Skeletal muscle cell (primary cell): ENCODE data around the gene KIAA1217.
A peak's percentile ranks its signal among the peaks of the same experiment; 100 is the strongest.

Experiments
- DNase-seq: peaks from one replicate; pipeline ENCODE4 v3.0.0-alpha.2; 2010; ENCODE audit warnings: low read depth
- H3K4me3 ChIP-seq: 2 replicates; pipeline ENCODE4 v1.5.1; 2011; ENCODE audit warnings: low read depth, mild to moderate bottlenecking, control low read depth, low read length, moderate library complexity

The KIAA1217 gene

DNA sequence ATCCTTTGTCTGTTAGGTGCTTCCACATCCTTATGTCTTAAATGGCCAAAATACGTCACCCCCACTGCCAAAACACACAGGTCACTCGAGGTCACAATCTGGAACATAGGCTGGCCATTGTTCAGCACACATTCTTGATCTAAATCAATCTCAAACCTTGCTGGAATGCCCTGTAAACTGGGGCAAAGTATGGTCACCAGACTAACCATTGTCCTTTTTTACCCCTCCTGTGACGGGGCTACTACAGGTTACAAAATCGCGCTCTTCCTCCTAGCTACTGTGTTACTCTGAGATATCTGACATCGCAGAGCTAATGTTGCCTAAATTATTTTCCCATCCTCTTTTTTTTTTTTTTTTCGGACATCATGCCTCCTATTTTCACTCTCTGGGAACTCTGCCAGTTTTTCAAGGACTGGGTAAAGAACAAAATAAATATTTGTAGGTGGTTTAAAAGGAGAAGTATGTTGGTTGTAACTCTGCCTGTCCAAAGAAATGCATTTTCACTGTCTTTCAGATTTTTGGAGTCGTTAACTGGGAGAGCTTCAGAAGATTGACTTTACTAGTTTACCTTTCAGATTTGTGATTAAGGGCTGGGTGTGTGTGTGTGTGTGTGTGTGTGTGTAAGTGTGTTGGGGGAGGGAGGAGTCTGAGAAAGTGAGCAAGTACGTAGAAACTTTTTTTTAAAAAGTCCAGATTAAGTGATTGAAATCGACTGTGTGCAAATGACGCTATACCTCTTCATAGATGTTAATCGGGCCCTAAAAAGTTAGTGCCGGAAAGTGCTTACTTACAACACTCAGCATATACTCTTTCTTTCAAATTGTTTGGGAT lies 942 bp upstream of the KIAA1217 start:
- no peak overlapping the region for H3K4me3 ChIP-seq
- DNase-seq: no peak

DNA sequence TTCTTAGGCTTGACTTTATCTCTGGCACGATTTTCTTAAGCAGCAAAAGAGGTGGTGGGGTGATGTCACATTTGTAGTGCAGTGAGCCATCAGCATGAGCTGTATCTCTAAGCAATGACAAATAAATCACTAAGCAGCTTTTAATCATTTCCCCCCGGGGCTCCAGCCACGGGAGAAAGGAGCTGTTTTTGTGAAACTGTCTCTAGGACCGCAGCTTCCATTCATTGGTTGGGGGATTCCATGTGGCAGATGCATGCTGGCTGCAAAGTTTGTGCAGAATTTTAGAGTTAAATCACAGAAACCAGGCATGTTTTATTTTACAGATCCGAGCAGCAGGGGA lies 464 bp downstream of the KIAA1217 start:
- no peak for DNase-seq
- H3K4me3 ChIP-seq: peak overlapping the region; percentile 50

DNA sequence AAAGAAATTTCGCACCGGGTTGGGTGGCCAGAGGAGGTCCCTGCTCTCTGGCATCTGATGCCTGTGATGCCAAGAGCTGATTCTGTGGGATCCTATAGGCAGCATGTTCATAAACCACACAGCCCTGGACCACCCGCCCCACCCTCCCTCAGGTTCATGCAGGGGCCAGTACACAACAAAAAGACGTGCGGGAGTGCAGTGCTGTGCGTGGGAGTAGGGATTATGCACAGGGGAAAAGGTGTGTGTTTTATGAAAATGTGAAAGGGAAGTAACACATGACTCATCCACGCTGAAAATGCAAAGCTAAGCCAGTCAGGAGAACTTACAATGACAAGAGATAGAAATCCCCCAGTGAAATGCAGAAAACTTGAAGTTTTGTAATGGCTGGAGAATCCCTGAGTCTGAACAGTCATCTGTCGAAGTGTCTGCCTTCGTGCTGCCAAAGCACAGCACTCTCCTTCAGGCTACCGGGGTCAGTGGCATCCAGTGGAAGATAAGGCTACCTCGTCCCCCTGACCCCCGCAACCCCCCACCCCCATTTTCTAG lies 1.1 kb downstream of the KIAA1217 start:
- peak overlapping the region; percentile 50 for H3K4me3 ChIP-seq
- DNase-seq: peak; percentile 55

DNA sequence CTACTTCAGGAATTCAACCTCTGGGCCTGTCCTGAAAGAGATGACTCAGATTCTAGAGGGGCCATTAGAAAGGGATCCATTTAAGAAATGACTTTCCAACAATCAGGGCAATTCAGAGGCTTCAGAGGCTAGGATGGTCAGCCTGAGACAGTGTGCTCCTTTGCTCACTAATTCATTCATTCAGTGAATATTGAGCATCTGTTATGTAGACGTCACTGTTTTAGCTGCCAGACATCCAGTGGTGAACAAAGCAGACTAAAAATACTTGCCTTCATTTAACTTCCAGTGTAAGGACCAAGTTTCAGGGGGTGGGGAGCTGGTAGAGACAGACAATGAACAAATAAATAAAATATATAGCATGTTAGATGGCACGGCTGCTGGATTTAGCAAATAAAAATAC lies 1.6 kb downstream of the KIAA1217 start:
- DNase-seq: no peak

DNA sequence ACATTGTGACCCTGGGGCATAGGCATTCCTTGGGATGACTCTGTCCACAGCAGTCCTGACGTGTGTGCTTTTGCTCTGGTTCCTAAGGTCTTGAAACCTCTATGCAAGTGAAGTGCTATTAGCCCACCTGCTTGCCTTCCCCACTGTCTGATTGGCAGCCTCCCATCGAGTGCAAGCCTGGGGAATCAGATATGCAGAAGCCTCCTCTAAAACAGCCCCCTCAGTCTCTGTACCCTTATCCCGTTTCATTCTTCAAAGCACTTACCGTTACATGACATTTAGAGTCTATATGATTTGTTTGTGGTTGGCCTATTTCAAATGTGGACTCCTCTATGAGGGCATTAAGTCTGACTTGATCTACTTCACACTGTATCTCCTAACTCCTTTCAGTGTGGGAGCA lies 4.3 kb downstream of the KIAA1217 start:
- H3K4me3 ChIP-seq: no peak overlapping the region
- no peak for DNase-seq

More for the DNA sequence above, 1.6 kb downstream of the KIAA1217 start:
- H3K4me3 ChIP-seq: peak overlapping the region; percentile 3

DNA sequence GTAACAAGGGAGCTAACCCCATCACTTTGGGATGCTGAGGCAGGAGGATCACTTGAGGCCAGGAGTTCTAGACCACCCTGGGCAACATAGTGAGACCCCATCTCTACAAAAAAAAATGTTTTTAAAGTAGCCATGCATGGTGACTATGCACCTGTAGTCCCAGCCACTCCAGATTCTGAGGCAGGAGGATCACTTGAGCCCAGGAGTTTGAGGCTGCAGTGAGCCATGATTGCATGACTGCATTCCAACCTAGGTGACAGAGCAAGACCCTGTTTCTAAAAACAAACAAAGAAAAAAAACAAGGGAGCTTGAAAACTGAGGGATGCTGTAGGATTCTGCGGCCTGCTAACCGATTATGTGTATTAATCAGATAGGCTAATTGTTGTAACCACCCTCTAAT lies 4.9 kb downstream of the KIAA1217 start:
- no peak for DNase-seq
- no peak overlapping the region for H3K4me3 ChIP-seq

DNA sequence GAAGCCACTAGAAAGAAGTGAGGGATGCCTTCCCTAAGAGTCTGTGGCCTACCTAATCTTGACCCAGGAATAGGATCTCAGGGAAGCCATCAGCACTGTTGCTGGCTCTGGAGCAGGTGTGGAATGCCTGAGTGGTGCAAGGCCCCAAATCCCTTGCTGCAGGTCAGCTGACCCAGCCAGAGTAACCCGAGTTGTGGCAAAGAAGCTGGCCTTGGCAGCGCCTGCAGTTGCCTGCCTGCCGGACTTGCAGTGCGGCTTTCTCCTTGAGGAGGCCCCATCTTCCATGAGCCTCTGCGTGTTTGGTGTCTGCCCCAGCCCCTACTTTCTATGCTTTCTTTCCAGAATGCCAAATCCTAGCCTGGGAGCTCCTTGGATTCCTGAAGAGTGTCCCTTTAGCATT lies 5.8 kb downstream of the KIAA1217 start:
- no peak overlapping the region for H3K4me3 ChIP-seq
- no peak for DNase-seq

DNA sequence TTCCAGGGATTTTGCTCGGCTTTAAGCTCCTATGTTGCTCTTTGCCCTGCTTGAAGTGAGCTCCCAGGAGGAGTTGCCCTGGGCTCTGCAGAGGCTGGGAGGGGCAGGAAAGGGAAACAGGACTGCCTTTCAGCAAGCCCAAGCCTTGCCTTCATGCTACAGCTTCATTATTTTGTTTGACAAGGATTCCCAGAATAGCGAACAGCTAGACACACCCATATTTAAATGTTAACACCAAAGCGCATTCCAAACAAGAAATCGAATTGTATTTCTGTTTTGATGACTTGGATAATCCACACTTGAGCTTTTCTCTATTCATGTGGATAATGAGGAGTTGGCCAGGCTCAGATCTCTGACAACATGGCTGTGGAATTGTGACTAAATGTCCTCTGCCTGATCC lies 6.3 kb downstream of the KIAA1217 start:
- no peak for DNase-seq

DNA sequence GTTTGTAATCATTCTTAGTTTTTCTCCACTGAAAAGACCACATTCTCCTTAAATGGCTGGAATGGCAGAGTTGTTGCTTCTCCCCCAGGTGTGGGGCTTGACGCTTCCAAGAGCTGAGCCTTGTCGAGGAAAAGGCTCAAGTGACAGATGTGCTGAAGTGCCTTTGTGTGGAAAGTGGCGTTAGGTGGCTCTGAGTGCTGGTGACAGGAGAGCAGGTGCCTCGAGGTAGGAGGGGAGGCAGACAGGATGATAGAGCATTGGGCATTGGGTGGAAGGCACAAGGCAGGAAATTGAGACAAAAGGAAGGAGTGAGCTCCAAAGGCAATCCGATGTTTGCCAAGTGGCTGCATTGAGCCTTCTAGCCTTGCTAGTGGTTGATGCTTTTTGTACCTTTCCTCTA lies 6.7 kb downstream of the KIAA1217 start:
- no peak for DNase-seq
- no peak overlapping the region for H3K4me3 ChIP-seq

More for the DNA sequence above, 6.3 kb downstream of the KIAA1217 start:
- H3K4me3 ChIP-seq: no peak overlapping the region

DNA sequence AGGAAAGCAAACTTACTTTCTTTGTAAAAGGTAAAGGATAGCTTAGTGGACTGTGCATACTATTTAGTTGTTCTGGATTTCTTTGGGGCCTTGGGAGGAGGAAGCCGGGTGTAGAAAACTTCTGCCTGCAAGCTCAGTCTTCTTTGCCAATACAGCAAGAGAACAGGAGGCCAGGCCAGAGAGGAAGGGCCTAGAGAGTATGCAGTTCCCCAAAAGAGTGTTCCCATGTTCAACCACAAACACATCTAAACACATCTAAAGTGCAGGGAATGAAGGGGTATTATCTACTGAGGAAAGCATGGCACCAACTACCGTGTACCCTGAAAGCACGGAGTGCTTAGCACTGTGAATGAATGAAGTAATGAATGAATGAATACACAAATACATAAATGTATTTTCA lies 11.0 kb downstream of the KIAA1217 start:
- H3K4me3 ChIP-seq: no peak overlapping the region
- no peak for DNase-seq

DNA sequence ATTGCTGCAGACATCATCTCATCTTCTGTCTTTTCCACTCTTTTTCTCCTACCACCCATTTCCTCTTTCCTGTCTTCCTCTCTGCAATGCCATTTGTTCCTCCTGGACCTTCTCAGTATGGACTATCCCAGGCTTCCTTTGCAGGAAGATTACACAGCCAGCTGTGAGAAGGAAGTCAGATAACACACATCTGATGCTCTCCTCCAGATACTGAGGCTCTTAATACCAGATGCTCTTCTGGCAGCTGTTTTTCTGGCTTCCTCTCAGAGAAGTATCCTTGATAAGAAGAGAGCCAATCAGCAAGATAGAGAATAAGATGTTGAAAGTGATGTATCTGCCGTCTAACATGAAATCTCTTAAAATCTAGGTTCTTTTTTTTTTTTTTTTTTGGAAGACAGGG lies 14.4 kb downstream of the KIAA1217 start:
- no peak overlapping the region for H3K4me3 ChIP-seq
- no peak for DNase-seq

DNA sequence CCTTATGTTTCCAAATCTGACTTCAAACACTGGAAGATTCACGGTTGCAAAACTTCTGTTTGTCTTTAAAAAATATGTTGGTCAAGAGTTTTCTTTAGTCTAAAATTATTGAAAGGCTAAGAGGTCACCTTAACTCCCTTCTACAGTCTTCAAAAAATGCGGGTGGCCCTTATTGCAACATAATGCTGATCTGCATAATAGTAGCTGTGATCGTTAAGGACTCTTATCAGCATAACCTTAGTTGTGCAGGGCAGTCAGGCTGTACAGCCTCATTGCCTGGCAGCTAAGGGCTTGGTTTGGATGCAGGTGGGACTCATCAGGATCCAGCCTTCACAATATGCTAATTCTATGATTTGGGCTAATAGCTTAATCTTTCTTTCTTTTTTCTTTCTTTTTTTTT lies 15.0 kb downstream of the KIAA1217 start:
- DNase-seq: no peak
- no peak overlapping the region for H3K4me3 ChIP-seq

DNA sequence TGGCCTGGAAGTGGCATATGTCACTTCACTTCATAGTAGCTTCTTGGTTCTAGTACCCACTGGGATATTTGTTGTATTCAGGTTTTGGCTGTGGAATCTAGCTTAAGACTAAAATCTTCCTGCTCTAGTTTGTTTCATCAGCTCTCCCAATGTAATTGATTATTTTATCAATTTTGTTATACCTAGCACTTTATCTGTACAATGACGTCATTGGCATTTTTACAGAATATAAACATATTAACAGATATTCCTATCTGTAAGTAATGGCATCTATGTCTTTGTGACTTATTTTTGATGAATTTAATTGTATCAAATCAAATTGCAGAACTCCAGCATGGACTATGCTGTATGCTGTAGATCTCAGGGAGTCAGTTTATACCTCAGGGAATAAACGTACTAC lies 19.7 kb downstream of the KIAA1217 start:
- DNase-seq: no peak
- no peak overlapping the region for H3K4me3 ChIP-seq

DNA sequence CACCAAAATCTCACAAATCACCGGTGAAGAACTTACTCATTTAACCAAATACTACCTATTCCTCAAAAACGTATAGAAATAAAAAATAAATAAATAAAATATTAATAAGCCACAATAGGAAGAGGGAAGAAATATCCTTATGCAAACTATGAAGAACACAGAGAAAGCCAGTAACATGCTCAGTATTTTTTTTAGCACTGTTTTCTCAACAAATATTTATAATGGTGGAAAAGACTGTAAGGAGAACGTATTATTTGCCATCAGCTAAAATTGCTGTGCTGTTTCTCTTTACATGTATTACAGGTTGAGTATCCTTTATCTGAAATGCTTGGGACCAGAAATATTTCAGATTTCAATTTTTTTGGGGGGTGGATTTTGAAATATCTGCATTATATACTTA lies 21.0 kb downstream of the KIAA1217 start:
- no peak for DNase-seq

DNA sequence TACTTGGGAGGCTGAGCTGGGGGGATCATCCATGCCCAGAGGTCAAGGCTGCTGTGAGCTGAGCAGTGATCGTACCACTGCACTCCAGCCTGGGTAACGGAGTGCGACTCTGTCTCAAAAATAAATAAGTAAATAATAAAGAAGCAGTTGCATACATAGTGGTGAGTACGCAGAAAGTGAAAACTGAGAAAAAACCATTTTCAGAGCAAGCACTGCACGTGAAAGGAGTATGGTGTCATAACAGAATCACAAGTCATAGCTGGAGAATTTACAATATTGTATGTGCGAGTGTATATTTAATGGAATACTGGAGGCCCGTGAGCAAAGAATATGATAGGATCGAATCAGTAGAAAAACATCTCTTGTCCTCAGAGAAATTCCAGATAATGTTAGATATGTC lies 22.3 kb downstream of the KIAA1217 start:
- H3K4me3 ChIP-seq: no peak overlapping the region
- DNase-seq: no peak

More for the DNA sequence above, 21.0 kb downstream of the KIAA1217 start:
- no peak overlapping the region for H3K4me3 ChIP-seq

DNA sequence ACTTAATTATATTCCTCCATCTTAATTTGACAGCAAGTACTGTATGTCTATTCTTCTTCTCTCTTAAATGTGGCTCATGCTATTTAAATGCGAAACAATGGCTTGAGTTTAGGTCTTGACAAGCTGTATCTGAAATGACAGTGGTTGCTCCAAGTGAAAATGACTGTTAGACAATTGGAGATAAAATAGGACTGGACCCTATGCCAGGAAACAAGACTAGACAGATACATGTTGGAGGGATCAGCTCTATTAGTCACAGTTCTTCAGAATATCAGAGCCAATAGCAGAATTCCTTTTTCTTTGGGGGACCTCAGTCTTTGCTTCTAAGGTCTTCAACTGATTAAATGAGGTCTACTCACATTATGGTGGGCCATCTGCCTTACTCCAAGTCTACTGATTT lies 25.8 kb downstream of the KIAA1217 start:
- no peak for DNase-seq
- H3K4me3 ChIP-seq: no peak overlapping the region

DNA sequence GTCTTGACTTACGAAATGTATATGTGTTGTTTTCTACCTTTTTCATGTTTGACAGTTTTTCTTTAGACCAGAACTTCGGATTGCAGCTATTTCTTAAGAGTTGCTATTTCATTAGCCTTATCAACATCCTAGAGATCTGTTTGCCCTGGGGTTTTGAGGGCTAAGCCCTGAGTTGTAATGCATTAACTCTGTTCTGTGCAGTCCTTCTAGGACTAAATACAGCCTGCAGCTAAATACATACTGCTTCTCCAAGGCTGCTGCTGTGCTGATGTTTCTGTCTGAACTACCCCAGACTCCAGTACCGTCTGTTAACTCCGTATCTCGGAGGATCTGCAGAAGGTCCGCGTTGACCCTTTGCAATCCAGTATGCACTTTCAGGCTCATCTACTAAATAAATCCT lies 26.5 kb downstream of the KIAA1217 start:
- DNase-seq: no peak
- no peak overlapping the region for H3K4me3 ChIP-seq

DNA sequence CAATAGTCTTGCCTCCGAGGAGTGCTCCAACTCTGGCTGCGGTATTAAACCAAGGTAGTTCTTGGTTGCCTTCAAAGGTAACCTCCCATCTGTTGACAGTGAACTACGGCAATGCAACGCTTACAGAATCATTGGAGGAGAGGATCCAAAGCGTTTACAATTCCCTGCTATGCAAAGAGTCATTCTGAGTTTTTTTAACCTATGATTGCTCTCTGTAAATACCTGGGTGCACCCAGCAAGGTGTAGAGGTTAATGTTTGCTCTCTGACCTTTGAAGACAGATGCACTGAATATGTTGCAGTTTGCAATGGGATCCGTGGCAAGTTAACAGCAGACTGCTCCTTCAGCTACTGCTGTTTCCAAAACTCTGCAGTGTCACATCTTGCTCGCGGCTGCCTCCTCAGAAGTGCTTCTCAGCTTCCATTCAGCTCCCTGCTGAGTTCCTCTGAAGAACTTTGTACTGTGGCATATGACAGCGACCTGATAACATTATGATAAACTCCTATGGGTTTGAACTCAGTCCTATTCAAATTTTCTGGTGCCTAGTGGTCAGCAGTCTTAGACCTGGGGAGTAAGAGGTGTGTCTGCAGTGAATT lies 29.0 kb downstream of the KIAA1217 start:
- H3K4me3 ChIP-seq: no peak overlapping the region
- DNase-seq: no peak

DNA sequence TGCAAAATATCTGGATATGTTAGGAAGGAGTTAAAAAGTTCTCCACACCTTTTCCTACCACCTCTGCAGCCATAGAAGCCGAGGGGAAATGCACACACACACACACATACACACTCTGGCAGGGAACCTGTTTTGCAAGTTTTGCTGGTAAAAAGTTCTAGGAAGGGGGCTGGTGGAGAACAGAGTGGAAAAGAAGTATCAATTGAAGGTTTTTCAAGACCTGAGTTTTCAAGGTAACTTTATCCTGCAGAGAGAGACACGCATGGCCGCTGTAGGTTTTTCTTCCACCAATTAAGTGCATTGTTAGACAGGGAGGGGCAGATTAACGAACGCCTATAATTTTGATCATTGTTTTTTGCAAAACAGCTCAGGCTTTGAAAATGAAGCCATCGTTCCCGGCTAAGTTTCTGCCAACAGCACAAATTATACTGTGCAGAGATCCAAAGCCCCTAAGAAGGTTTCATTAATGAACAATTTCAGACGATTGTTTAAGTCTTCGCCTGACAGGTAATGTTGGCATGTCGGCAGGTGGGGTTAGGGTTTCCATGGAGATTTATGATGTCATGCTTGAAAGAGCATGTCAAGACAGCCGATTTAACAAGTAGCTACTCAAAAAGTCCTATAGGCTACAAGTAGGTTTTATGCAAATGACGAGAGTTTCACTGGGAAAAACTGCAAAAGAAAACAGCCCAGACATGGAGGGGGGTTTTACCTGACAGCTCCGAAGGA lies 29.7 kb downstream of the KIAA1217 start:
- no peak for DNase-seq
- H3K4me3 ChIP-seq: no peak overlapping the region

DNA sequence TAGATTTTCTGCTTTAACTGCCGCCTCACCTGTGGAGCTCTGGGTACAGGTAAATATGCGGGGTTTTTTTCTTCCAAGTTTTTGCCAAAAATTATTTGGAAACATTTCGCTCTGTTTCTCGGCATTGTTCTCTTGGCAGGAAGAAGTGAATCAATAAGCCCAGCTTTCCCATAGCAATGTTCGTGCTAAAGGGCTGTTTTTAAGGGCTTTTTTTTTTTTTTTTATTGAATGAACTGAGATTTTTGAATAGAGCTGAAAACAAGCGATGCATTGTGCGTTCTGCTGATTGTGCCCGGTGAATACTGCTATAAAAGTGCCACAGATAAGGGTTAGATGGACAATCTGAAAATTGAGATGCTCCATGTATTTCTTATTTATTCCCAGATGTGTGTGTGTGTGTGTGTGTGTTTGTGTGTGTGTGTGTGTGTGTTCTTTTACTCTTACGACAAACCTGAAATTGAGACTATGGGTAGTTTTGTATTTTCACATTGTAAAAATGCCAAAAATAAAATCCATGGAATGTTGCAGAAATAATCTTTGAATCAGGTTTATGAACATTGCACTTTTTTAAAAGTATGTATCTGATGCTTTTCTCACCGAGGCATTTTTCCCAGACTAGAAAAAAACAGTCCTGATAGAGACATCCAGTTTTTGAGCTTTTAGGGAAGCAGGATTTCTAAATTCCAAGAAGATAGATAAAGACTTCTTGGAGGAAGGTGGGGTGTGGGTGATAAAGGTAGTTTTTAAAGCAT lies 30.5 kb downstream of the KIAA1217 start:
- DNase-seq: no peak
- no peak overlapping the region for H3K4me3 ChIP-seq
